HG03097 (cell line): ENCODE results near the gene SORBS1.
"Not testable (repeated sequence)": the region's sequence is repeated elsewhere in the genome, so short reads cannot be mapped to it uniquely, and the experiment has no call there.

ENCODE experiments used
- ATAC-seq: cut with Tn5 transposase; IDR thresholded peaks from one replicate; pipeline ENCODE4 v1.9.1; 2021; ENCODE audit not compliant: unreplicated experiment, low FRiP score

SORBS1 gene

GRCh38 chr10:95496246-95496911, 64.8 kb downstream of the SORBS1 start:
- ATAC-seq = no peak

GRCh38 chr10:95493862-95494261, 67.3 kb downstream of the SORBS1 start:
- no peak for ATAC-seq

GRCh38 chr10:95487994-95488393, 73.2 kb downstream of the SORBS1 start:
- no peak for ATAC-seq

- no peak for ATAC-seq
Observed at GRCh38 chr10:95485056-95485844, 75.9 kb downstream of the SORBS1 start.

- no peak for ATAC-seq
Observed at GRCh38 chr10:95482501-95483233, 78.5 kb downstream of the SORBS1 start.

GRCh38 chr10:95480901-95481491, 80.2 kb downstream of the SORBS1 start:
- ATAC-seq = no peak

GRCh38 chr10:95480102-95480900, 80.9 kb downstream of the SORBS1 start:
- ATAC-seq = no peak

- no peak for ATAC-seq
Observed at GRCh38 chr10:95478935-95479334, 82.2 kb downstream of the SORBS1 start.

GRCh38 chr10:95478185-95478584, 83.0 kb downstream of the SORBS1 start:
- ATAC-seq = no peak

- no peak for ATAC-seq
Observed at GRCh38 chr10:95477175-95477520, 84.0 kb downstream of the SORBS1 start.

- ATAC-seq = no peak
Observed at GRCh38 chr10:95476469-95477174, 84.5 kb downstream of the SORBS1 start.

- no peak for ATAC-seq
Observed at GRCh38 chr10:95475827-95476468, 85.2 kb downstream of the SORBS1 start.

GRCh38 chr10:95475003-95475383, 86.2 kb downstream of the SORBS1 start:
- no peak for ATAC-seq

GRCh38 chr10:95474228-95475002, 86.8 kb downstream of the SORBS1 start:
- no peak for ATAC-seq

- ATAC-seq = no peak
Observed at GRCh38 chr10:95472304-95473088, 88.7 kb downstream of the SORBS1 start.

GRCh38 chr10:95469676-95470075, 91.5 kb downstream of the SORBS1 start:
- no peak for ATAC-seq

GRCh38 chr10:95469251-95469650, 91.9 kb downstream of the SORBS1 start:
- no peak for ATAC-seq

- not testable (repeated sequence) for ATAC-seq
Observed at GRCh38 chr10:95467642-95468041, 93.5 kb downstream of the SORBS1 start.
